Progenitor cell of endocrine pancreas (in vitro differentiated cells): ENCODE data around the gene RPL11. TPM values are rescaled to one million over a fixed set of nuclear protein-coding genes. Genes with fewer than 3 reads are reported as not detected.

Source experiments
- DNase-seq: peaks from one replicate; pipeline ENCODE4 v3.0.0; 2021; ENCODE audit warnings: low spot score; ENCODE audit not compliant: unreplicated experiment
- H3K27ac Mint-ChIP-seq: 2 replicates; pipeline ENCODE4 v1.8.0; 2021; ENCODE audit warnings: mild to moderate bottlenecking, moderate library complexity, mixed read lengths
- H3K27me3 Mint-ChIP-seq: 2 replicates; pipeline ENCODE4 v1.8.0; 2021; ENCODE audit warnings: mixed read lengths
- H3K36me3 Mint-ChIP-seq: 2 replicates; pipeline ENCODE4 v1.8.0; 2022; ENCODE audit warnings: mixed read lengths; ENCODE audit not compliant: insufficient read depth
- H3K4me1 Mint-ChIP-seq: 2 replicates; pipeline ENCODE4 v1.8.0; 2021; ENCODE audit warnings: low read depth, mixed read lengths
- H3K4me3 Mint-ChIP-seq: 2 replicates; pipeline ENCODE4 v1.8.0; 2021; ENCODE audit warnings: low read depth, mild to moderate bottlenecking, moderate library complexity, mixed read lengths
- H3K9me3 Mint-ChIP-seq: 2 replicates; pipeline ENCODE4 v1.8.0; 2021; ENCODE audit warnings: low read depth, mixed read lengths
- long read RNA-seq: library from polyadenylated mRNA; unstranded; transcript quantifications from one replicate; pipeline ENCODE4 v2.0.0, GENCODE V29; 2020
- total RNA-seq: library from RNA; stranded (reverse); gene quantifications from 2 replicates; pipeline ENCODE4 v1.2.1, GENCODE V29; 2021
- TF ChIP-seq, protein P1 (sequence below): fragments of 200-600 bp; sonication (generic); IDR thresholded peaks from one replicate; pipeline ENCODE4 v1.5.0; 2021; ENCODE audit warnings: antibody characterized with exemption, mild to moderate bottlenecking; ENCODE audit not compliant: unreplicated experiment

RPL11 gene
- 1,136 and 1,157 TPM in 2 replicates for total RNA-seq
- long read RNA-seq, transcript RPL11-202 (5 exons, 1,600 nt): minor isoform, 11 of 790 reads
- long read RNA-seq, transcript RPL11-201 (6 exons, 660 nt): minor isoform, 78 of 790 reads
- long read RNA-seq, transcript RPL11-206 (6 exons, 1,017 nt): major isoform, 574 of 790 reads
- long read RNA-seq, transcript RPL11-203 (5 exons, 879 nt): minor isoform, 43 of 790 reads
- long read RNA-seq, partial matches to known transcripts: 61 of 790 reads
- long read RNA-seq, other reads (novel, unspliced or antisense): 23 of 790 reads

DNA sequence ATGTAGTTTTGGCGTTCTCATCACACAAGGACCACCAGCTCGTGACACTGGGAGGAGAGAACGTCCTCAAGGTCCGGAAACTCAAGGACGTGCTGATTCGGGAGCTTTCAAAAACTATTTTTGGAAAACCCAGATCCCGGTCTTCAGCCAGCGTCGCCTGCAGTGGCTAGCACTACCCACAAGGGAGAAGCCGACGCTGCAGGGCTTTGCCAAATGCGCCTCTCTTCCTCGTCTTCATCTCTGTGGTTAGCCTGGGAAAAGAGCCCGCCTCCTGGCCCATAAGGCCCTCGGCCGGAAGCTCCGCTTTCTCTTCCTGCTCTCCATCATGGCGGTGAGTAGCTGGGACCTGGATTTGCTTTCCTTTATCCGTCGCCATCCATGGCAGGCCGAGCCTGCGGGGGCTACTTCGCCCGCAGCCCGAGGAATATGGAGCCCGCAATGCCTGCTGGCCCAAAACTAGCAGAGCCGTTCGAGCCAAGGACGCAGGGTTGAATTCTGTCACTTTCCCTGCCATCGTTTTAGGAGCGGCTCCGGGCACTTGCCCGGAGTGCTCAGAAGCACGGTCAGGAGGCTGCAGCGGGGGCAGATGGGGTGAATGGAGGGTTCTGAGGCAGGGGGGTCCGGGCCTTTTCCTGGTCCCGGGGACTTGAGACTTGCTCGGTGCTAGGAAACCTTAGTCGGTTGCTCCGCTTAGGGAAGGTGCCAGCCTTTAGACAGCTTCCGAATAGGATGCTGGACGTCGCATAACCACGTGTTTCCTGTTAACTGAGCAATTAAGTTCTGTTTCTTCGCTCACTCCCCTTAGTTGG lies at the start of gene RPL11:
TSS of gene RPL11 (plus strand) at position 308 of the 809 bp plus-strand sequence. CDS start at position 326, 18 bp downstream.
- TF ChIP-seq, protein P1, sequence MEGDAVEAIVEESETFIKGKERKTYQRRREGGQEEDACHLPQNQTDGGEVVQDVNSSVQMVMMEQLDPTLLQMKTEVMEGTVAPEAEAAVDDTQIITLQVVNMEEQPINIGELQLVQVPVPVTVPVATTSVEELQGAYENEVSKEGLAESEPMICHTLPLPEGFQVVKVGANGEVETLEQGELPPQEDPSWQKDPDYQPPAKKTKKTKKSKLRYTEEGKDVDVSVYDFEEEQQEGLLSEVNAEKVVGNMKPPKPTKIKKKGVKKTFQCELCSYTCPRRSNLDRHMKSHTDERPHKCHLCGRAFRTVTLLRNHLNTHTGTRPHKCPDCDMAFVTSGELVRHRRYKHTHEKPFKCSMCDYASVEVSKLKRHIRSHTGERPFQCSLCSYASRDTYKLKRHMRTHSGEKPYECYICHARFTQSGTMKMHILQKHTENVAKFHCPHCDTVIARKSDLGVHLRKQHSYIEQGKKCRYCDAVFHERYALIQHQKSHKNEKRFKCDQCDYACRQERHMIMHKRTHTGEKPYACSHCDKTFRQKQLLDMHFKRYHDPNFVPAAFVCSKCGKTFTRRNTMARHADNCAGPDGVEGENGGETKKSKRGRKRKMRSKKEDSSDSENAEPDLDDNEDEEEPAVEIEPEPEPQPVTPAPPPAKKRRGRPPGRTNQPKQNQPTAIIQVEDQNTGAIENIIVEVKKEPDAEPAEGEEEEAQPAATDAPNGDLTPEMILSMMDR: peak; percentile 71
- peak; percentile 77 for DNase-seq

DNA sequence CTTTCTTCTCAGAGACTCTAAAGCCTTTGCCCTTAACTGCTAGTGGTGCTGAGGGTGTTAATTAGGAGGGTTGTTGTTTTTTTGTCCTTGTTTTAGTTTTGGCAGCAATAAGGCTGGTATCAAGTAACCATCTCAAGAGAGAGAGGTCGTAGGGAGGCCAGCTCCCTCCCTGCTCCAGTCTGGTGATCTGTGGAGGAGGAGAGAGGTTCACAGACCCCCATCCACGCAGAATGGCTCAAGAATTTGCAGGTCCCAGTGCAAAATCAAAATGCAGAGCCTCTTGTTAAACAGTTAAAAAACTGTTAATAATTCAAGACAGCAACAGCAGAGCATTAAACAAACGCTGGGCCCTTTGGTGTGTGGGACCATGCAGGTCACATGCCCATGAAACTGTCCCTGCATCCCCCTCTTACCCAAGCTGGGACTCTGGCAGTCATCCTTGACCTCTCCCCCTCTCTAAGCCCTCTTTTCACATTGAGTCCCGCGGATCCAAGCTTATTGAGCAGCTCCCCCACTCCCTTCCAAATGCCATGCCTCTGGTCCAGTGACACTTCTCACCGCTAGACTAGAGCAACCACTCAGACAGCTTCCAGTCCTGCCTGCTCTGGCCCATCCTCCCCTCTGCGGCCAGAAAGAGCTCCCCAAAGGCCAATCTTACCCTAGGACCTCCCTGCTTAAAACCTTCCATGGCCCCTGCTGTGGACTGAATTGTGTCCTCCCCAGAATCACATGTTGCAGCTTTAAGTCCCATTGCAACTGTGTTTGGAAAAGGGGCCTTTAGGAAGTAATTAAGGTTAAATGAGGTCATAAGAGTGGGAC lies 47.7 kb upstream of the RPL11 start:
- Mint-ChIP-seq H3K27ac (no peak overlapping the region), H3K4me3 (no peak overlapping the region), H3K27me3 (no peaks in the 10 kb centered on the region), H3K9me3 (no peaks in the 10 kb centered on the region), H3K4me1 (peaks cover 12% of the 10 kb centered on the region), H3K36me3 (no peaks in the 10 kb centered on the region)
- no peak for DNase-seq
- TF ChIP-seq, protein P1: no peak

More for the DNA sequence above, at the start of gene RPL11:
- Mint-ChIP-seq H3K27me3 (no peaks in the 10 kb centered on the region), H3K36me3 (peaks cover 29% of the 10 kb centered on the region), H3K4me3 (peak within 1 kb of the TSS; percentile 97), H3K27ac (peak within 1 kb of the TSS; percentile 99), H3K4me1 (peaks cover 32% of the 10 kb centered on the region), H3K9me3 (no peaks in the 10 kb centered on the region)

DNA sequence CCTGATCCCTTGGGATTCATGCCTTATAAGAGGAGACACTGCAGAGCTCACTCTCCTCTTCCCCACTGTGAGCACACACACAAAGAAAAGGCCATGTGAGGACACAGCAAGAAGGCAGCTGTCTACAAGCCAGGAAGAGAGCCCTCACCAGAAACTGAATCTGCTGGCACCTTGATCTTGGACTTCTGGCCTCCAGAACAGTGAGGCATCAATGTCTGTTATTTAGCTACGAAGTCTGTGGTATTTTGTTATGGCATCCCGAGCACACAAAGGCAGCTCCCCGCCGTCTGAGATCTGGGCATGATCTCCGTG lies 47.1 kb upstream of the RPL11 start:
- Mint-ChIP-seq H3K36me3 (no peaks in the 10 kb centered on the region), H3K27me3 (no peaks in the 10 kb centered on the region), H3K27ac (no peak overlapping the region), H3K4me1 (peaks cover 8% of the 10 kb centered on the region), H3K4me3 (no peak overlapping the region), H3K9me3 (no peaks in the 10 kb centered on the region)
- no peak for DNase-seq
- TF ChIP-seq, protein P1: no peak

DNA sequence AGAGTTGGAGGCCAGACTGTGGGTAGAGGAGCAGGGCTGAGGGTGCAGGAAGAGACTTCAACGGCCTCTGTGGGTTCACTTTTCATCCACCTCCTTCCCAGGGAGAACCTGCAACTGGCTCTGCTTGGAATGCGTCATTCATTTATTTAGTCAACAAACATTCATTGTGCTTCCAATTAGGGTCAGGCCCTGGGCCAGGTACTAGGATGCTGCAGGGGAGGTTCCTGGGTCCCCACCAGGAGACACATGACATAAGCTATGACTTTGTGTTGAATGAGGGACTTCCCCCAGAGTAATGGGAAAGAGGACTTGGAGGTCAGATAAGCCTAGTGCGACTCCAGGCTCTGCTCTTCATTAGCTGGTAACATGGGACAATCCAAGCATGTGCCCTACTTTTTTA lies 46.3 kb upstream of the RPL11 start:
- no peaks in the 10 kb centered on the region for H3K9me3 Mint-ChIP-seq
- no peak overlapping the region for H3K4me3 Mint-ChIP-seq
- peaks cover 8% of the 10 kb centered on the region for H3K4me1 Mint-ChIP-seq
- no peak for DNase-seq
- H3K36me3 Mint-ChIP-seq: no peaks in the 10 kb centered on the region
- peaks cover 1% of the 10 kb centered on the region for H3K27me3 Mint-ChIP-seq
- TF ChIP-seq, protein P1: no peak
- H3K27ac Mint-ChIP-seq: no peak overlapping the region

DNA sequence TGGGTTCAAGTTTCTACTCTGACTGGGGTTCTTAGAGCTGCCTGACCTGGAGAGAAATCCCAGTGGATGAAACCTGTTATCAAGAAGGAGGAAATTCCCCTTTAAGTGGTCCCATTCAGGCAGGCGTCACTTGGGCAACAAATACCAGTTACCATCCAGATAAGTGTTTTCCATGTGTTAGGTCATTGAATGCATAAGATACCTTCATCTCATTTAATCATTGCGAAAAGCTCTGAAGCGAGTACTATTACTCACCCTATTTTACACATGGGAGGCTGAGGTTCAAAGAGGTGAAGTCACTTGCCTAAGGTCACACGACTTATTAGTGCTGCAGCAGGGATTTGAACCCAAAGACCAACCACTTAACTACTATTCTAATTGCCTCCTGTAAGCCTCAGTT lies 45.5 kb upstream of the RPL11 start:
- Mint-ChIP-seq H3K27me3 (peaks cover 7% of the 10 kb centered on the region), H3K9me3 (no peaks in the 10 kb centered on the region), H3K27ac (no peak overlapping the region), H3K4me1 (peaks cover 14% of the 10 kb centered on the region), H3K4me3 (no peak overlapping the region), H3K36me3 (no peaks in the 10 kb centered on the region)
- DNase-seq: no peak
- TF ChIP-seq, protein P1: no peak
